Measurements from ENCODE around the gene CAPN15. TPM values are rescaled to one million over a fixed set of nuclear protein-coding genes. Genes with fewer than 3 reads are reported as not detected.

Gene CAPN15
- total and polyA plus RNA-seq, 11 donors: 12.0 to 35.5 (median 20.3) TPM

- intact Hi-C loops (cut with DNase I): no loop called here
- TF ChIP-seq CTCF (IDR thresholded peaks at IDR 0.05) (no peak), POLR2A (IDR thresholded peaks at IDR 0.05) (no peak)
- peaks cover 0 to 67% (median 25%) of the 10 kb centered on the region in 9 donors for H3K36me3 ChIP-seq
- no peak overlapping the region for H3K27ac ChIP-seq
- H3K4me1 ChIP-seq: no peaks in the 10 kb centered on the region
- H3K9me3 ChIP-seq: no peaks in the 10 kb centered on the region
- H3K4me3 ChIP-seq: no peak overlapping the region
- 95 to 98% (median 95%) methylated on average over 41 to 54 of the region's 54 CpGs for WGBS, 4 donors
- no peak for DNase-seq
- H3K27me3 ChIP-seq: no peaks in the 10 kb centered on the region
- ATAC-seq: no peak
These were observed 22.2 kb downstream of the CAPN15 start for GRCh38 chr16:549544-550263.

- WGBS, 4 donors: 96 to 99% (median 97%) methylated on average over 14 to 28 of the region's 28 CpGs
- TF ChIP-seq POLR2A (IDR thresholded peaks at IDR 0.05) (no peak), CTCF (IDR thresholded peaks at IDR 0.05) (no peak)
- Histone ChIP-seq H3K36me3 (peaks cover 0 to 60% (median 25%) of the 10 kb centered on the region in 9 donors), H3K27ac (no peak overlapping the region), H3K4me1 (no peaks in the 10 kb centered on the region), H3K4me3 (no peak overlapping the region), H3K9me3 (no peaks in the 10 kb centered on the region), H3K27me3 (no peaks in the 10 kb centered on the region)
- intact Hi-C loops (cut with DNase I): no loop called here
- no peak for ATAC-seq
- no peak for DNase-seq
These were observed 23.7 kb downstream of the CAPN15 start for GRCh38 chr16:551210-551609.

GRCh38 chr16:552171-552570 is 24.7 kb downstream of the CAPN15 start:
- intact Hi-C loops (cut with DNase I): no loop called here
- 95 to 98% (median 97%) methylated on average over 13 to 35 of the region's 35 CpGs for WGBS, 4 donors
- H3K4me3 ChIP-seq: no peak overlapping the region
- H3K9me3 ChIP-seq: no peaks in the 10 kb centered on the region
- ATAC-seq: no peak
- no peak overlapping the region for H3K27ac ChIP-seq
- peaks cover 0 to 60% (median 25%) of the 10 kb centered on the region in 9 donors for H3K36me3 ChIP-seq
- H3K27me3 ChIP-seq: no peaks in the 10 kb centered on the region
- H3K4me1 ChIP-seq: no peaks in the 10 kb centered on the region
- no peak for TF ChIP-seq CTCF (IDR thresholded peaks at IDR 0.05)
- DNase-seq: no peak

GRCh38 chr16:553601-554296 is 26.2 kb downstream of the CAPN15 start:
- Histone ChIP-seq H3K4me1 (peaks cover 0 to 2% (median 0%) of the 10 kb centered on the region in 12 donors), H3K36me3 (peaks cover 0 to 46% (median 25%) of the 10 kb centered on the region in 9 donors), H3K27me3 (peaks cover 0 to 7% (median 0%) of the 10 kb centered on the region in 9 donors), H3K4me3 (no peak overlapping the region), H3K27ac (no peak overlapping the region), H3K9me3 (no peaks in the 10 kb centered on the region)
- DNase-seq (no peak), ATAC-seq (no peak)
- TF ChIP-seq POLR2A (IDR thresholded peaks at IDR 0.05) (no peak), CTCF (IDR thresholded peaks at IDR 0.05) (no peak)
- intact Hi-C loops (cut with DNase I): no loop called here
- 93 to 97% (median 95%) methylated on average over 10 to 33 of the region's 33 CpGs for WGBS, 4 donors

All from heart left ventricle (tissue), 16 donors.